ENCODE measurements around the gene PLEKHJ1.

DNA sequence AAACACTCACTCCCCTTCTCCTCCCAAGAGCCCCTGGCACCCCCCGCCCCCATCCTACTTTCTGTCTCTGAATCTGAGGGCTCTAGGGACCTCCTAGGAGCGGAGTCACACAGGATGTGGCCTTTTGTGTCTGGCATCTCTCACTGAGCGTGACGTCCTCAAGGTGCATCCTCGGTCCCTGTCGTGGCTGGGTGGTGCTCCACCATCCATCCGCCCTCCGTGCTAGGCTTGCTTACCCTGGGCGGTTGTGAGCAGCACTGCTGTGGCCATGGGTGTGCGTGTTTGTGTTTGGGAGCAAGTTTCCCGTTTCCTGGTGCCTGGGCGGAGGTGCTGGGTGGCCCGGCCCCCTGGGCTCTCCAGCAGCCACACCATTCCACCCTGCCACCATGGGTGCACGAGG lies 12.2 kb downstream of the PLEKHJ1 start:
- TF ChIP-seq, protein P1, sequence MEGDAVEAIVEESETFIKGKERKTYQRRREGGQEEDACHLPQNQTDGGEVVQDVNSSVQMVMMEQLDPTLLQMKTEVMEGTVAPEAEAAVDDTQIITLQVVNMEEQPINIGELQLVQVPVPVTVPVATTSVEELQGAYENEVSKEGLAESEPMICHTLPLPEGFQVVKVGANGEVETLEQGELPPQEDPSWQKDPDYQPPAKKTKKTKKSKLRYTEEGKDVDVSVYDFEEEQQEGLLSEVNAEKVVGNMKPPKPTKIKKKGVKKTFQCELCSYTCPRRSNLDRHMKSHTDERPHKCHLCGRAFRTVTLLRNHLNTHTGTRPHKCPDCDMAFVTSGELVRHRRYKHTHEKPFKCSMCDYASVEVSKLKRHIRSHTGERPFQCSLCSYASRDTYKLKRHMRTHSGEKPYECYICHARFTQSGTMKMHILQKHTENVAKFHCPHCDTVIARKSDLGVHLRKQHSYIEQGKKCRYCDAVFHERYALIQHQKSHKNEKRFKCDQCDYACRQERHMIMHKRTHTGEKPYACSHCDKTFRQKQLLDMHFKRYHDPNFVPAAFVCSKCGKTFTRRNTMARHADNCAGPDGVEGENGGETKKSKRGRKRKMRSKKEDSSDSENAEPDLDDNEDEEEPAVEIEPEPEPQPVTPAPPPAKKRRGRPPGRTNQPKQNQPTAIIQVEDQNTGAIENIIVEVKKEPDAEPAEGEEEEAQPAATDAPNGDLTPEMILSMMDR (IDR thresholded peaks at IDR 0.05): no peak
- TF ChIP-seq POLR2AphosphoS5 (IDR thresholded peaks at IDR 0.05) (no peak), POLR2A (IDR thresholded peaks at IDR 0.05) (no peak)

All from suprapubic skin (tissue), 4 donors.